Activated CD8-positive, alpha-beta memory T cell treated with anti-CD3 and anti-CD28 coated beads for 1 hour (primary cell): ENCODE measurements around the gene GABBR2.

Source experiments
- DNase-seq, 2 donors: peaks; one replicate each; pipeline ENCODE4 v3.0.0-alpha.2; 2020; ENCODE audit warnings: low read depth in 1 of 2; ENCODE audit errors: extremely low read depth in 1 of 2

GABBR2 gene

GRCh38 chr9:98708933-98709911 lies at the start of gene GABBR2:
GABBR2 (minus strand) TSS chr9:98708935; CDS start chr9:98708737, 198 bp downstream.
- DNase-seq, result no peak

- no peak for DNase-seq
These were observed 46.4 kb upstream of the GABBR2 start for GRCh38 chr9:98755006-98755618.

- no peak for DNase-seq
These were observed 42.5 kb upstream of the GABBR2 start for GRCh38 chr9:98751210-98751609.

GRCh38 chr9:98750364-98751060 lies 41.8 kb upstream of the GABBR2 start:
- DNase-seq, result no peak

- no peak for DNase-seq
These were observed 38.7 kb upstream of the GABBR2 start for GRCh38 chr9:98747476-98747875.

GRCh38 chr9:98745470-98745869 lies 36.7 kb upstream of the GABBR2 start:
- DNase-seq, result no peak

GRCh38 chr9:98743818-98744611 lies 35.3 kb upstream of the GABBR2 start:
- DNase-seq, result no peak

- no peak for DNase-seq
These were observed 34.6 kb upstream of the GABBR2 start for GRCh38 chr9:98743329-98743728.

GRCh38 chr9:98742325-98743280 lies 33.9 kb upstream of the GABBR2 start:
- no peak for DNase-seq

GRCh38 chr9:98740226-98740881 lies 31.6 kb upstream of the GABBR2 start:
- no peak for DNase-seq

GRCh38 chr9:98738741-98739140 lies 30.0 kb upstream of the GABBR2 start:
- no peak for DNase-seq

GRCh38 chr9:98736226-98736625 lies 27.5 kb upstream of the GABBR2 start:
- no peak for DNase-seq

GRCh38 chr9:98732801-98733200 lies 24.1 kb upstream of the GABBR2 start:
- DNase-seq, result no peak

GRCh38 chr9:98732091-98732490 lies 23.4 kb upstream of the GABBR2 start:
- no peak for DNase-seq

- DNase-seq, result no peak
These were observed 22.1 kb upstream of the GABBR2 start for GRCh38 chr9:98730871-98731270.

GRCh38 chr9:98728500-98728899 lies 19.8 kb upstream of the GABBR2 start:
- DNase-seq, result no peak

GRCh38 chr9:98727428-98727827 lies 18.7 kb upstream of the GABBR2 start:
- DNase-seq, result no peak

- DNase-seq, result no peak
These were observed 18.0 kb upstream of the GABBR2 start for GRCh38 chr9:98726735-98727134.
